SH-SY5Y (cell line): ENCODE results near the gene PTDSS2.

Experiments
- GATA2 ChIP-seq: IDR thresholded peaks from 2 replicates; pipeline ENCODE4 v1.6.1; 2011; ENCODE audit warnings: mild to moderate bottlenecking, low read depth, low read length
- GATA3 ChIP-seq: IDR thresholded peaks from 2 replicates; pipeline ENCODE4 v1.6.1; 2011; ENCODE audit warnings: low read depth, mild to moderate bottlenecking, low read length, moderate library complexity

PTDSS2 gene

DNA sequence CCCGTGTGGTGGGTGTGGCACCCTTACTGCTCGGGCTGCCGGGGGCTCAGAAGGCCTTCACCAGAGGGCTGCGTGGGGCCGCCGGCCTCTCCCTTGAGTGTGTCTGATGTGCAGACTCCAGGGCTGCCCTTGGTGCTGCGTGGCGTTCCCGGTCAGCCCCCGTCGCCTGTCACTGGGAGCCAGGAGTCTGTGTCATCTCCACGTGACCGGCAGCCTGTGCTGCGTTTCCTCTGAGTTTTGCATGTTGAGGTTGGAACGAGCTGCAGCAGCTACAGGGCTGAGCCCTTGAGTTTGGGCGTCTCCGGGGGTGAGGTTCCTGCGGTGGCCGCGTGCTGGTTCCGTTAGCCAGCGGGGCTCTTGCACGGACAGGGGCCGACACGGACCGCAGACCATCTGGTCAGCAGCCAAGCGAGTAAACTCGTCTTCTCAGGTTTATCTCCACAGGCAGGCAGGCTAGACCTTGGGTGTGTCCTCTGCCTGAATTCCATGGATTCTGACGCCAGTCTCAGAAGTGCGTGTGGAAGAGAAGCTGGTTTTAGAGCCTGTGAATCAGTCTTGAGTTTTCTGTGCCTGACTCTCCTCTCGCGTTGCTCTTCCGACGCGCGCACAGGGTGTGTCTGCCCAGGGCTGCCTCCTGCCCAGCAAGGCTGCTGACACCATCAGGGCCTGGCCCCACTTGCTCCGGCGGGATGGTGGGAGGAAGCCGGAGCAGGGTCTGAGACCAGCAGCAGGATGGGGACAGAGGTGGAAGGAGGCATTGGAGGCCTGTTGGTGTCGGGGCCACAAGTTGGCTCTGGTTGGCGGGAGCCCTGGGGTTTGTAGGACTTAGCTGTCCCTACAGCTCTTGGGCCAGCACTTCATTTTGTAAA, 10.5 kb downstream of the PTDSS2 start:
- TF ChIP-seq GATA3 (no peak), GATA2 (no peak)

DNA sequence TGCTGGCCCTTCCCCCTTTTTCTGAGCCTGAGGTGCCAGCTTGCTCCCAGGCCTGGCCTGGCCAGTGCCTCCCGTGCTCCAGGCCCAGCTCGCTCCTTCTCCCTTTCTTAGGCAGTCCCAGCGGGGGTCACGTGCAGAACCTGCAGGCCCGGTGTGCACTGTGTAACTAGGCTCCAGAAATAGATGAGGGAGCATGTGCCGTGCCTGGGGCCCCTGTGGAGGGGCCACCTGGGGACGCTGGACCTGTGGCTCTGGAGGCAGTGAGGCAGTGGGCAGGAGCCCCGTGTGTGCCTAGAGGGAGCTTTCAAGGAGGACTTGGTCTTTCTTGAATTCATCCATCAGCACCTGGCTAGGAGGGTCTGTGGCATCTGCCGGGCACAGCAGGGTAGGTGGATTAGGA, 11.5 kb downstream of the PTDSS2 start:
- TF ChIP-seq GATA2 (no peak), GATA3 (no peak)

GRCh38 chr11:462107-462890, 12.2 kb downstream of the PTDSS2 start:
- no peak for TF ChIP-seq GATA3
- TF ChIP-seq GATA2, result no peak

GRCh38 chr11:464316-464715, 14.2 kb downstream of the PTDSS2 start:
- TF ChIP-seq GATA3 (no peak), GATA2 (no peak)

GRCh38 chr11:465896-466530, 15.9 kb downstream of the PTDSS2 start:
- TF ChIP-seq GATA2, result no peak
- TF ChIP-seq GATA3, result no peak

GRCh38 chr11:468036-468435, 18.0 kb downstream of the PTDSS2 start:
- TF ChIP-seq GATA2 (no peak), GATA3 (no peak)

GRCh38 chr11:468493-468892, 18.4 kb downstream of the PTDSS2 start:
- no peak for TF ChIP-seq GATA3
- TF ChIP-seq GATA2, result no peak

- no peak for TF ChIP-seq GATA3
- TF ChIP-seq GATA2, result no peak
These were observed 19.8 kb downstream of the PTDSS2 start for GRCh38 chr11:469684-470560.

DNA sequence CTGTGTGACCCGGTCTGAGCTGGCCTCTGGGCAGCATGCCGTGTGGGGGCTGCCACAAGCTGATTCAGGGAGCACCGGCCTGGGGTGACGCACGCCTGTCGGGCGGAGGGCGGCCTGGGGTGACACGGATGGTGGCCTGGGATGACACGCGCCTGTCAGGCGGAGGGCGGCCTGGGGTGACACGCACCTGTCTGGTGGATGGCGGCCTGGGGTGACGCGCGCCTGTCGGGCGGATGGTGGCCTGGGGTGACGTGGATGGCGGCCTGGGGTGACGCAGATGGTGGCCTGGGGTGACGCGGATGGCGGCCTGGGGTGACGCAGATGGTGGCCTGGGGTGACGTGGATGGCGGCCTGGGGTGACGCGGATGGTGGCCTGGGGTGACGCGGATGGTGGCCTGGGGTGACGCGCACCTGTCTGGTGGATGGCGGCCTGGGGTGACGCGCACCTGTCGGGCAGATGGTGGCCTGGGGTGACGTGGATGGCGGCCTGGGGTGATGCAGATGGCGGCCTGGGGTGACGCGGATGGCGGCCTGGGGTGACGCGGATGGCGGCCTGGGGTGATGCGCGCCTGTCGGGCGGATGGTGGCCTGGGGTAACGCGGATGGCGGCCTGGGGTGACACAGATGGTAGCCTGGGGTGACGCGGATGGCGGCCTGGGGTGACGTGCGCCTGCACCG, 21.5 kb downstream of the PTDSS2 start:
- TF ChIP-seq GATA3 (no peak), GATA2 (no peak)

DNA sequence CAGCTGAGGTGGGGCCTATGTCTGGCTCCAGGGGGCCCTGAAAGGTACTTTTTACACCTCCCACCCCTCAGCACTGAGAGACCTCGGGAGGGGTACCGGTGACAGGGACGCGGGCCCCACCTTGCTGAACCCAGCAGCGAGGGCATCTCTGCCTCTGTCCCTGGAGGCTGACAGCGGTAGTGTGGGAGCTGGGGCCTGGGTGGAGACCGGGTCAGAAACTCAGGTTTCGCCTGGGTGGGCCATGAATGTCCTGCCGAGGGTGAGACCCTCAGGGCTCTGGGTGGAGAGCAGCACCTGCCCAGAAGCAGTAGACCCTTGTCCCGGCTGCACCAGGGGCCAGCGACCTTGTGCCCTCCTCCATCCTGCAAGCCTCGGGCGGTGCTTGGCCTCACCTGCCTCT, 22.2 kb downstream of the PTDSS2 start:
- TF ChIP-seq GATA3 (no peak), GATA2 (no peak)

DNA sequence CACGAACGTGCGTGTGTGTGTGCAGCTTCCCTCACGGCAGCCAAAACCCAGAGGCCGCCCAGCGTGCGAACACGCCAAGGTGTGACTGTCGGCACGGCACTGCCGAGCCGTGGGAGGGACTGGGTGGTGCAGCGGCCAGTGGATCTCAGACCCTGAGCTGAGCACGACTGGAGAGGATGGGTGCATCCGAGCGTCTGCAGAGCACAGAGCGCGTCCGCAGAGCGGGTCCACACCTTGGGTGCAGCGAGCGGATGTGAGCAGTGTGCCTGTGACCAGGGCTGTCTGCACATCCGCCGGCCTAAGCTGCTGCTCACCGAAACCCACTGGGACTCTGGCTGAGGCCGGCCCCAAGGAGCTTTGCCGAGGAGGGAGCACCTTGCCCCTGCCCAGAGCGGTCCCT, 22.7 kb downstream of the PTDSS2 start:
- TF ChIP-seq GATA2, result no peak
- no peak for TF ChIP-seq GATA3

GRCh38 chr11:473415-473814, 23.3 kb downstream of the PTDSS2 start:
- TF ChIP-seq GATA3, result no peak
- no peak for TF ChIP-seq GATA2
